HepG2 (cell line): ENCODE measurements around the gene STK40. TPM values are rescaled to one million over a fixed set of nuclear protein-coding genes. Genes with fewer than 3 reads are reported as not detected.

Source experiments
- ATAC-seq: fragments of 200-7000 bp; cut with Tn5 transposase; 3 replicates; pipeline ENCODE4 v1.9.1; 2020; ENCODE audit warnings: mild to moderate bottlenecking, moderate library complexity
- BruUV-seq: library from RNA; stranded (reverse); fragments of 400-500 nt; replicated peaks from 2 replicates; lab custom pipeline; 2021; lab: Mats Ljungman, UMichigan
- CTCF ChIA-PET: fragments of 300-600 bp; formaldehyde crosslinking; extraction: SDS; loops from one replicate; lab custom pipeline; 2021; ENCODE audit warnings: low total read pairs, inconsistent platforms, low intra/inter-chr PET ratio; lab: Yijun Ruan, JAX
- POLR2A ChIA-PET: fragments of 350-600 bp; sonication (Branson Sonifier 250); formaldehyde crosslinking; loops from one replicate; lab custom pipeline; 2020; ENCODE audit warnings: antibody characterized with exemption, inconsistent platforms; lab: Yijun Ruan, JAX
- DNase-seq: peaks from one replicate; pipeline ENCODE4 v3.0.0-alpha.2; 2015; ENCODE audit warnings: low spot score
- FAIRE-seq: peaks from 3 replicates; lab custom pipeline; 2011; peaks lifted over from hg19 to GRCh38; lab: Jason Lieb, UNC
- H2AFZ ChIP-seq: one replicate; pipeline ENCODE4 v1.6.1; 2011; ENCODE audit warnings: low read length, inconsistent platforms
- H3K27ac ChIP-seq: fragments of 300-600 bp; 3 replicates; pipeline ENCODE4 v1.8.0; 2011; ENCODE audit warnings: mixed run types, mild to moderate bottlenecking, mixed read lengths, low read length, inconsistent platforms; ENCODE audit not compliant: insufficient read depth; ENCODE audit errors: extremely low read length
- H3K27me3 ChIP-seq, 2 experiments: fragments of 200-600 bp in 1 of 2; 2 replicates in 1 of 2; 3 replicates in 1 of 2; pipeline versions ENCODE4 v1.6.0 to v1.8.0; 2011; ENCODE audit warnings: low read length in 2 of 2, mild to moderate bottlenecking in 2 of 2, moderate library complexity in 2 of 2, inconsistent platforms in 1 of 2; ENCODE audit not compliant: insufficient read depth in 2 of 2, control insufficient read depth in 1 of 2
- H3K36me3 ChIP-seq, 2 experiments: fragments of 200-600 bp in 1 of 2; replicated peaks in 1 of 2; 2 replicates in 1 of 2; 3 replicates in 1 of 2; pipeline versions ENCODE4 v1.5.1 to v1.8.0; 2011; ENCODE audit warnings: low read length in 2 of 2, inconsistent platforms in 1 of 2; ENCODE audit not compliant: insufficient read depth in 2 of 2, control insufficient read depth in 1 of 2
- H3K4me1 ChIP-seq: 2 replicates; pipeline ENCODE4 v1.5.1; 2012; ENCODE audit warnings: low read length, inconsistent platforms; ENCODE audit not compliant: insufficient read depth
- H3K4me2 ChIP-seq: 2 replicates; pipeline ENCODE4 v1.6.0; 2011; ENCODE audit warnings: low read depth, low read length, inconsistent platforms
- H3K4me3 ChIP-seq, 3 experiments: fragments of 200-600 bp in 1 of 3; sonication (generic), shearing (Covaris generic) in 1 of 3; replicated peaks in 1 of 3; 2 replicates each; pipeline ENCODE4 v1.5.1; 2011 to 2016; ENCODE audit warnings: low read length in 3 of 3, inconsistent platforms in 2 of 3, low read depth in 2 of 3, mild to moderate bottlenecking in 2 of 3, control low read depth in 1 of 3, mixed read lengths in 1 of 3; ENCODE audit not compliant: insufficient read depth in 1 of 3
- H3K79me2 ChIP-seq: one replicate; pipeline ENCODE4 v1.6.1; 2011; ENCODE audit warnings: low read length, inconsistent platforms; ENCODE audit not compliant: insufficient read depth
- H3K9ac ChIP-seq: 2 replicates; pipeline ENCODE4 v1.6.0; 2011; ENCODE audit warnings: mild to moderate bottlenecking, low read depth, low read length, inconsistent platforms; ENCODE audit not compliant: insufficient read depth
- H3K9me3 ChIP-seq: 2 replicates; pipeline ENCODE4 v1.5.1; 2012; ENCODE audit warnings: mild to moderate bottlenecking, low read length
- H4K20me1 ChIP-seq: 2 replicates; pipeline ENCODE4 v1.6.0; 2011; ENCODE audit warnings: inconsistent platforms, mild to moderate bottlenecking, low read length, moderate library complexity; ENCODE audit not compliant: insufficient read depth
- ATF2 ChIP-seq: sonication (generic); formaldehyde crosslinking; IDR thresholded peaks from 2 replicates; pipeline ENCODE4 v1.4.0; 2020; ENCODE audit warnings: missing genetic modification reagents
- BCL6 ChIP-seq: IDR thresholded peaks from 2 replicates; pipeline ENCODE4 v1.6.1; 2016; ENCODE audit warnings: missing genetic modification reagents, missing compliant biosample characterization
- FOXC1 ChIP-seq: sonication (generic); formaldehyde crosslinking; IDR thresholded peaks from 2 replicates; pipeline ENCODE4 v1.8.0; 2022; ENCODE audit warnings: mild to moderate bottlenecking, missing genetic modification reagents, borderline replicate concordance
- FOXO1 ChIP-seq: sonication (generic); formaldehyde crosslinking; IDR thresholded peaks from 2 replicates; pipeline ENCODE4 v1.4.0; 2020; ENCODE audit warnings: missing genetic modification reagents
- HNF1B ChIP-seq: sonication (generic); formaldehyde crosslinking; IDR thresholded peaks from 2 replicates; pipeline ENCODE4 v1.5.1; 2020; ENCODE audit warnings: mild to moderate bottlenecking, moderate library complexity, missing genetic modification reagents
- HNF4G ChIP-seq, 2 experiments: sonication (generic) in 1 of 2; formaldehyde crosslinking in 1 of 2; IDR thresholded peaks; 2 replicates each; pipeline versions ENCODE4 v1.4.0 to v1.6.1; 2011 to 2020; ENCODE audit warnings: borderline replicate concordance in 2 of 2, low read depth in 2 of 2, mild to moderate bottlenecking in 2 of 2, low read length in 1 of 2, missing genetic modification reagents in 1 of 2, moderate library complexity in 1 of 2
- IRF2 ChIP-seq: IDR thresholded peaks from 2 replicates; pipeline ENCODE4 v1.6.1; 2018; ENCODE audit warnings: missing genetic modification reagents, missing compliant biosample characterization
- LCORL ChIP-seq, 2 experiments: fragments of 450-650 bp in 1 of 2; sonication (generic) in 1 of 2; formaldehyde crosslinking in 1 of 2; IDR thresholded peaks; 2 replicates each; pipeline versions ENCODE4 v1.5.0 to v1.6.1; 2017 to 2020; ENCODE audit warnings: antibody characterized with exemption in 1 of 2, missing genetic modification reagents in 1 of 2
- MIER3 ChIP-seq: IDR thresholded peaks from 2 replicates; pipeline ENCODE4 v1.6.1; 2016; ENCODE audit warnings: missing compliant biosample characterization, borderline replicate concordance
- PAX8 ChIP-seq: sonication (generic); formaldehyde crosslinking; IDR thresholded peaks from 2 replicates; pipeline ENCODE4 v1.8.0; 2022; ENCODE audit warnings: mild to moderate bottlenecking, missing genetic modification reagents, borderline replicate concordance
- RFX1 ChIP-seq: fragments of 450-650 bp; IDR thresholded peaks from 2 replicates; pipeline ENCODE4 v1.6.1; 2017
- SAFB2 ChIP-seq: sonication (generic); formaldehyde crosslinking; IDR thresholded peaks from 2 replicates; pipeline ENCODE4 v1.5.1; 2020; ENCODE audit warnings: missing genetic modification reagents, low read depth, mild to moderate bottlenecking, borderline replicate concordance
- TSC22D2 ChIP-seq: sonication (generic); formaldehyde crosslinking; IDR thresholded peaks from 2 replicates; pipeline ENCODE4 v1.5.1; 2020; ENCODE audit warnings: missing genetic modification reagents, mild to moderate bottlenecking, borderline replicate concordance
- ZFP91 ChIP-seq: sonication (generic); formaldehyde crosslinking; IDR thresholded peaks from 2 replicates; pipeline ENCODE4 v1.9.0; 2022; ENCODE audit warnings: missing genetic modification reagents, mild to moderate bottlenecking, borderline replicate concordance
- ZFX ChIP-seq: sonication (generic); formaldehyde crosslinking; IDR thresholded peaks from 2 replicates; pipeline ENCODE4 v1.4.0; 2020; ENCODE audit warnings: mild to moderate bottlenecking, low read depth, missing genetic modification reagents, moderate library complexity
- ZMYM3 ChIP-seq: sonication (generic); formaldehyde crosslinking; IDR thresholded peaks from 2 replicates; pipeline ENCODE4 v1.5.1; 2020; ENCODE audit warnings: mild to moderate bottlenecking, missing genetic modification reagents
- WGBS: methylation state at CpG from one replicate; pipeline ENCODE4 v1.1.6; 2017; ENCODE audit warnings: low lambda C conversion rate; 5-methylcytosine and 5-hydroxymethylcytosine counted together
- in situ Hi-C: cut with HindIII; loops from 2 replicates; pipeline ENCODE4 v1.10.0; 2017; ENCODE audit warnings: low pct_unique_long_range_greater_than_20kb; ENCODE audit not compliant: extremely low pct_ligation_motif_present
- intact Hi-C: fragments of 100-400 bp; cut with micrococcal nuclease; formaldehyde crosslinking; loops from one replicate; pipeline ENCODE4 v1.10.0; 2022; ENCODE audit not compliant: unreplicated experiment
- polyA plus RNA-seq, 8 experiments: library from polyadenylated mRNA; depleted of rRNA in 3 of 8; stranded (reverse) in 7 of 8; unstranded in 1 of 8; fragments of >200 nt; fragmentation: Illumina TruSeq in 4 of 8; extraction: Trizol in 4 of 8; gene quantifications; 2 replicates each; pipeline versions ENCODE4 v1.2.1 to v1.2.3, GENCODE V29; 2011 to 2016; ENCODE audit warnings: low read depth in 4 of 8, missing spikeins in 1 of 8, mixed read lengths in 1 of 8; ENCODE audit not compliant: insufficient read depth in 1 of 8
- total RNA-seq, 5 experiments: library from RNA; depleted of rRNA; stranded (reverse); fragments of >200 nt; fragmentation: Illumina TruSeq; extraction: Trizol; gene quantifications; 2 replicates each; pipeline ENCODE4 v1.2.3, GENCODE V29; 2016; ENCODE audit warnings: low read depth in 1 of 5

Gene STK40
- total and polyA plus RNA-seq, 2 of the 13 experiments (the other 11 are each of a cell fraction or from before 2014, with no cell fraction given): 33.8 to 35.1 TPM

GRCh38 chr1:36397083-36397377 lies 11.3 kb upstream of the STK40 start:
- Histone ChIP-seq H4K20me1 (no peaks in the 10 kb centered on the region), H3K4me2 (peak overlapping the region; percentile 81), H3K4me1 (peaks cover 35% of the 10 kb centered on the region), H3K79me2 (peaks cover 15% of the 10 kb centered on the region), H3K9ac (peak overlapping the region; percentile 94), H3K27ac (peak overlapping the region; percentile 80)
- 0% methylated on average over 4 of the region's 5 CpGs for WGBS
- ChIA-PET CTCF (no interaction called here), POLR2A (interaction anchor here (0.8 to 8.5 kb wide), 5 partner anchors 9 to 90 kb away, joined by 3 to 391 read pairs (median 5); partner anchors contain the start of genes MRPS15 and STK40)
- FAIRE-seq (no peak), ATAC-seq (no peak; the same call in 2 of the 3 replicates), DNase-seq (no peak)
- TF ChIP-seq HNF4G (IDR thresholded peaks at IDR 0.05; ENCODE audit: borderline replicate concordance, low read depth, low read length) (no peak), HNF4G (CRISPR knock-in tag; IDR thresholded peaks at IDR 0.05; ENCODE audit: borderline replicate concordance, low read depth) (no peak), ZFP91 (CRISPR knock-in tag) (no peak), TSC22D2 (CRISPR knock-in tag) (no peak), ZFX (CRISPR knock-in tag) (no peak), LCORL (IDR thresholded peaks at IDR 0.05) (no peak), LCORL (CRISPR knock-in tag; IDR thresholded peaks at IDR 0.05) (no peak), ZMYM3 (no peak), MIER3 (no peak), ATF2 (CRISPR knock-in tag) (no peak), FOXC1 (CRISPR knock-in tag) (no peak), IRF2 (0 out of 2 replicates have a peak, but pooled peaks have one; percentile 5), HNF1B (CRISPR knock-in tag) (no peak), BCL6 (CRISPR knock-in tag) (no peak), PAX8 (CRISPR knock-in tag) (no peak), SAFB2 (CRISPR knock-in tag) (0 out of 2 replicates have a peak, but pooled peaks have one; percentile 10), FOXO1 (CRISPR knock-in tag) (no peak), RFX1 (no peak)
- TF ChIP-seq, all 625 proteins: peak for 2
- peak overlapping the region; percentile 87 to 92 (median 91) for H3K4me3 ChIP-seq
- no peak overlapping the region for H2AFZ ChIP-seq
- no TSS peak for BruUV-seq
- H3K27me3 ChIP-seq: no peaks in the 10 kb centered on the region; a peak in 1 of 5 replicates
- H3K9me3 ChIP-seq: no peaks in the 10 kb centered on the region
- in situ Hi-C loops: no loop called here
- H3K36me3 ChIP-seq: peaks cover 5 to 19% of the 10 kb centered on the region in 2 experiments; a peak in 4 of 5 replicates
- intact Hi-C loops: loop anchor here (1.0 kb wide), 1 partner anchor 11 kb away; no protein-coding TSS in a partner anchor
